GM19324 (cell line): ENCODE data around the gene PGGHG.

Source experiments
- ATAC-seq: cut with Tn5 transposase; IDR thresholded peaks from one replicate; pipeline ENCODE4 v1.9.1; 2021; ENCODE audit warnings: mild to moderate bottlenecking, moderate library complexity; ENCODE audit not compliant: unreplicated experiment, low FRiP score

Gene PGGHG

GRCh38 chr11:344836-345578, 56.1 kb downstream of the PGGHG start:
- no peak for ATAC-seq
